Liver (tissue), 9 donors: ENCODE measurements around the gene SLC2A10. TPM values are rescaled to one million over a fixed set of nuclear protein-coding genes. Genes with fewer than 3 reads are reported as not detected.
A peak's percentile ranks its signal among the peaks of the same experiment; 100 is the strongest.

ENCODE experiments used
- DNase-seq: peaks from one replicate; pipeline ENCODE4 v3.0.0-alpha.2; 2017; ENCODE audit warnings: low spot score
- H3K27ac ChIP-seq, 2 donors: one replicate each; pipeline ENCODE4 v1.7.0; 2013; ENCODE audit warnings: inconsistent platforms in 2 of 2, low read length in 2 of 2, control low read depth in 1 of 2, low read depth in 1 of 2, mild to moderate bottlenecking in 1 of 2
- H3K27me3 ChIP-seq, 4 donors: one replicate each; pipeline versions ENCODE4 v1.6.1 to v1.7.0; 2013; ENCODE audit warnings: low read length in 3 of 4, inconsistent platforms in 1 of 4, mild to moderate bottlenecking in 1 of 4, moderate library complexity in 1 of 4; ENCODE audit not compliant: control insufficient read depth in 4 of 4, insufficient read depth in 4 of 4
- H3K36me3 ChIP-seq, 4 donors: one replicate each; pipeline versions ENCODE4 v1.6.1 to v1.7.0; 2013; ENCODE audit warnings: low read length in 3 of 4, mild to moderate bottlenecking in 3 of 4, low read depth in 1 of 4, moderate library complexity in 1 of 4; ENCODE audit not compliant: control insufficient read depth in 4 of 4, insufficient read depth in 3 of 4
- H3K4me1 ChIP-seq, 4 donors: one replicate each; pipeline versions ENCODE4 v1.6.1 to v1.7.0; 2013; ENCODE audit warnings: low read length in 3 of 4, mild to moderate bottlenecking in 3 of 4, moderate library complexity in 1 of 4; ENCODE audit not compliant: control insufficient read depth in 4 of 4, insufficient read depth in 4 of 4
- H3K4me3 ChIP-seq, 3 donors: one replicate each; pipeline versions ENCODE4 v1.6.1 to v1.7.0; 2013; ENCODE audit warnings: low read length in 3 of 3, control low read depth in 1 of 3, low read depth in 1 of 3, mild to moderate bottlenecking in 1 of 3
- H3K9ac ChIP-seq, 2 donors: one replicate each; pipeline ENCODE4 v1.7.0; 2013; ENCODE audit warnings: low read length in 2 of 2, mild to moderate bottlenecking in 2 of 2, moderate library complexity in 2 of 2, control low read depth in 1 of 2, low read depth in 1 of 2
- H3K9me3 ChIP-seq, 4 donors: one replicate each; pipeline versions ENCODE4 v1.6.1 to v1.7.0; 2013; ENCODE audit warnings: low read length in 3 of 4; ENCODE audit not compliant: control insufficient read depth in 4 of 4
- ATF3 ChIP-seq: IDR thresholded peaks from 2 replicates; pipeline ENCODE4 v1.6.1; 2016; ENCODE audit warnings: antibody characterized with exemption
- CTCF ChIP-seq: fragments of 150-350 bp; IDR thresholded peaks from 2 replicates; pipeline ENCODE4 v1.5.1; 2017; ENCODE audit warnings: improper control_type of control experiment, low read depth, low read length; ENCODE audit not compliant: missing input control
- EGR1 ChIP-seq, 2 donors: IDR thresholded peaks; 2 replicates each; pipeline ENCODE4 v1.6.1; 2016 to 2018; ENCODE audit warnings: antibody characterized with exemption in 2 of 2, low read depth in 2 of 2
- FOXA1 ChIP-seq: IDR thresholded peaks from 2 replicates; pipeline ENCODE4 v1.6.1; 2016; ENCODE audit warnings: antibody characterized with exemption
- FOXA2 ChIP-seq: IDR thresholded peaks from 2 replicates; pipeline ENCODE4 v1.6.1; 2016; ENCODE audit warnings: antibody characterized with exemption
- GABPA ChIP-seq, 2 donors: IDR thresholded peaks in 1 of 2; conservative IDR thresholded peaks in 1 of 2; 2 replicates each; pipeline ENCODE4 v1.6.1; 2016; ENCODE audit warnings: antibody characterized with exemption in 2 of 2, mild to moderate bottlenecking in 1 of 2, moderate library complexity in 1 of 2
- HNF4A ChIP-seq, 2 donors: conservative IDR thresholded peaks; 2 replicates each; pipeline ENCODE4 v1.6.1; 2016; ENCODE audit warnings: antibody characterized with exemption in 2 of 2, mild to moderate bottlenecking in 2 of 2
- HNF4G ChIP-seq: IDR thresholded peaks from 2 replicates; pipeline ENCODE4 v1.6.1; 2016; ENCODE audit warnings: antibody characterized with exemption
- JUND ChIP-seq, 2 donors: IDR thresholded peaks; 2 replicates each; pipeline ENCODE4 v1.6.1; 2016; ENCODE audit warnings: antibody characterized with exemption in 2 of 2
- MAX ChIP-seq: IDR thresholded peaks from 2 replicates; pipeline ENCODE4 v1.6.1; 2016; ENCODE audit warnings: antibody characterized with exemption
- NR2F2 ChIP-seq: IDR thresholded peaks from 2 replicates; pipeline ENCODE4 v1.6.1; 2016; ENCODE audit warnings: antibody characterized with exemption
- RAD21 ChIP-seq, 2 donors: IDR thresholded peaks; 2 replicates each; pipeline ENCODE4 v1.6.1; 2016; ENCODE audit warnings: antibody characterized with exemption in 2 of 2, mild to moderate bottlenecking in 2 of 2
- REST ChIP-seq: IDR thresholded peaks from 2 replicates; pipeline ENCODE4 v1.6.1; 2016; ENCODE audit warnings: antibody characterized with exemption, mild to moderate bottlenecking
- RXRA ChIP-seq, 2 donors: IDR thresholded peaks; 2 replicates each; pipeline ENCODE4 v1.6.1; 2017 to 2018; ENCODE audit warnings: antibody characterized with exemption in 2 of 2, mild to moderate bottlenecking in 1 of 2
- SP1 ChIP-seq: IDR thresholded peaks from 2 replicates; pipeline ENCODE4 v1.6.1; 2018; ENCODE audit warnings: antibody characterized with exemption, mild to moderate bottlenecking
- TAF1 ChIP-seq: conservative IDR thresholded peaks from 2 replicates; pipeline ENCODE4 v1.6.1; 2016; ENCODE audit warnings: antibody characterized with exemption, mild to moderate bottlenecking
- YY1 ChIP-seq: IDR thresholded peaks from 2 replicates; pipeline ENCODE4 v1.6.1; 2016; ENCODE audit warnings: antibody characterized with exemption, mild to moderate bottlenecking
- WGBS: extraction: QIAGEN DNeasy Blood & Tissue Kit; methylation state at CpG from one replicate; pipeline ENCODE4 v1.1.7; 2013; 5-methylcytosine and 5-hydroxymethylcytosine counted together
- polyA plus RNA-seq, 2 donors: library from polyadenylated mRNA; stranded (reverse) in 1 of 2; unstranded in 1 of 2; fragments of 200-250 nt in 1 of 2; fragments of >200 nt in 1 of 2; fragmentation: Nextera tagmentation in 1 of 2; extraction: Ambion mirVana in 1 of 2; gene quantifications; one replicate each; pipeline versions ENCODE4 v1.2.1 to v1.2.3, GENCODE V29; 2013 to 2015
- total RNA-seq, 2 donors: library from RNA; depleted of rRNA; stranded (reverse); fragments of >200 nt; gene quantifications; one replicate each; pipeline ENCODE4 v1.2.3, GENCODE V29; 2014
- TF ChIP-seq, protein P1 (sequence below): IDR thresholded peaks from 2 replicates; pipeline ENCODE4 v1.6.1; 2016; ENCODE audit warnings: antibody characterized with exemption
- donor health status: healthy.
- donor health status: healthy.
- donor health status: healthy.
- donor health status: healthy.
- donor health status: healthy.

SLC2A10 gene
- total and polyA plus RNA-seq, 4 donors = 8.0 to 79.7 (median 26.7) TPM

DNA sequence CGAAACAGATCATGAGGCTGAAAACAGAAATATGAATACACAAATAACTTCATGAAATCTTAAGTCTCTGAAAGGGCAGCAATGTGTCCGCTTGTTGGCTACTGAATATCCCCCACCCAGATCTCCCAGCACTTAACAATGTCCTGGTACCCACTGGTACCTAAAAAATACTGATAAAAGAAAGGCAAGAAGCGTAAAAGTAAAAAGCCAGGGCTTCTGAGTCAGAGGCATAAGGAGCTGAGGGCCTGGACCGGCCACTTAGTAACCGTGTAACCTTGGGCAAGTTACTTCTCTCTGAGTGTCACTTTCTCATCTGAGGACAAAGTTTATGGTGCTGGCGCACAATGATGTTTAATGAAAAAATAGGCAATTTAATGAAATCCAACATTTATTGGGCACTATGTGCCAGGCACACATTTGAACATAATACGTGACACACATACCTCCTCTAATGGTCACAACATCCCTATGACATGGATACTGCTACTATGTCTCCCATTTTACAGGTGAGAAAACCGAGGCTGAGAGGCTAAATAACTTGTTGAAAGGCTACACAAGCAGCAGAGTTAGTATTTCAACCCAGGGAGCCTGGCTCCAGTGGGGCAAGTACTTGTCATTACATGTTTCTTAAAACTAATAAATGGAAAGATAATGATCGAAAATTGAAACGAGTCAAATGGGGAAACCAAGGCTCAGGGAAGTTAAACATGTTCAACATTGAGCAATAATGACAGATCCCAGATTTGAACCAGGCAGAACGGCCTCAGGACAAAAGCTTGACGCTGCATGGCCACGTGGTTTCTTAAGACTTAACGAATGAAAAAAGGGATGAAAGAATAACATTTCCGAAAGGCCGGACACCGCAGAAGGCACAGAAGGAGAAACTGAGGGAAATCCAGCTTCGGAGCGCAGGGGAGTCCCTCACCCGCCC lies 21.0 kb upstream of the SLC2A10 start:
- DNase-seq = no peak
- peak overlapping the region; percentile 96 for H3K27ac ChIP-seq
- H3K27me3 ChIP-seq = no peaks in the 10 kb centered on the region
- H3K9me3 ChIP-seq = no peaks in the 10 kb centered on the region
- H3K4me1 ChIP-seq = peaks cover under 1 to 27% (median 12%) of the 10 kb centered on the region in 4 donors
- H3K36me3 ChIP-seq = peaks cover 0 to 7% (median 4%) of the 10 kb centered on the region in 4 donors
- no peak for TF ChIP-seq RAD21 (IDR thresholded peaks at IDR 0.05)
- no peak for TF ChIP-seq GABPA (IDR thresholded peaks at IDR 0.05 in 1 of 2, conservative IDR thresholded peaks at IDR 0.05 in 1 of 2)
- TF ChIP-seq NR2F2 = no peak
- TF ChIP-seq HNF4A (conservative IDR thresholded peaks at IDR 0.05) = no peak
- TF ChIP-seq ATF3 = no peak
- no peak for TF ChIP-seq TAF1
- TF ChIP-seq YY1 = no peak
- TF ChIP-seq HNF4G = no peak
- TF ChIP-seq FOXA1 = no peak
- no peak for TF ChIP-seq EGR1 (IDR thresholded peaks at IDR 0.05; ENCODE audit: low read depth in 2 of 2)
- TF ChIP-seq FOXA2 = no peak
- H3K9ac ChIP-seq = peak overlapping the region; percentile 89 to 92
- 19% methylated on average over 20 of the region's 20 CpGs for WGBS
- peak overlapping the region; percentile 68 to 93 (median 89) for H3K4me3 ChIP-seq

DNA sequence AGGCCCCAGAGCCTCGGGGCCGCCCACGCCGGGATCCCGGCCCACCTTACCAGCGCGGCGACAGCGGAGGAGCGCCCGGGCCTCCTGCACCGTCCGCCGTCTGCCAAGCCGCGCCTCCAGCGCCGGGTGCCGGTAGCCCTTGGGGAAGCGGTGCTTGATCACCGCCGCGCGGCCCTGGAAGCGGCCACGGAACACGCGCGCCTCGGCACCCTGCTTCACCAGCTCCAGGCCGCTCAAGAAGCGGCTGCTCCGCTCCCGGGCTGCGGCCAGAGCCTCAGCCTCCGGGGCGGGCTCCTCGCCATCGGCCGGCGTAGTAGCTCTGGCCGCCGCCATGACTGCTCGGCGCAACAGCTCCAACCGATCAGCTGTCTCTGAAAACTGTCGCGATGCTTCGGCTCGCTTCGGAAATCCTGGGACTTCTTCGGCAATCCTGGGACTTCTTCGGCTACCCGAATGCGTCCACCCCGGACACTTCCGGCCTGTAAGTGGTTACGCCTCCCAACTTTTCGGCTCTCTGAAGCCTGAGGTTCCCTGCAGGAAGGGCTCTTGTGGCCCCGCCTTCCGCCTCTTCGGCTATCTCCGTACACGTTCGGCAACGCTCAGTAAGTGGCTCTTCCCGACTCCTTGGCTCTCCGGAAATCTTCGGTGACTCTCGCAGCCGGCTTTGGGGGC lies 20.2 kb upstream of the SLC2A10 start, which contains the start of gene TP53RK:
Gene TP53RK (minus strand): TSS at position 363 of the 672 bp plus-strand sequence. CDS start 30 bp downstream, at position 333.
- TF ChIP-seq GABPA (IDR thresholded peaks at IDR 0.05 in 1 of 2, conservative IDR thresholded peaks at IDR 0.05 in 1 of 2) (peak; percentile 61 to 83), MAX (peak; percentile 26), HNF4A (conservative IDR thresholded peaks at IDR 0.05) (peak; percentile 26 to 36), RAD21 (IDR thresholded peaks at IDR 0.05) (peak in 1 of 2 donors; percentile 16), YY1 (peak; percentile 91), REST (peak; percentile 83), FOXA2 (no peak), RXRA (IDR thresholded peaks at IDR 0.05) (peak in 1 of 2 donors; percentile 37), TAF1 (no peak), FOXA1 (no peak), ATF3 (no peak), HNF4G (peak; percentile 71), CTCF (peak; percentile 29), SP1 (peak; percentile 27), JUND (IDR thresholded peaks at IDR 0.05) (peak in 1 of 2 donors; percentile 54), NR2F2 (peak; percentile 17), EGR1 (IDR thresholded peaks at IDR 0.05; ENCODE audit: low read depth in 2 of 2) (no peak)
- TF ChIP-seq, protein P1, sequence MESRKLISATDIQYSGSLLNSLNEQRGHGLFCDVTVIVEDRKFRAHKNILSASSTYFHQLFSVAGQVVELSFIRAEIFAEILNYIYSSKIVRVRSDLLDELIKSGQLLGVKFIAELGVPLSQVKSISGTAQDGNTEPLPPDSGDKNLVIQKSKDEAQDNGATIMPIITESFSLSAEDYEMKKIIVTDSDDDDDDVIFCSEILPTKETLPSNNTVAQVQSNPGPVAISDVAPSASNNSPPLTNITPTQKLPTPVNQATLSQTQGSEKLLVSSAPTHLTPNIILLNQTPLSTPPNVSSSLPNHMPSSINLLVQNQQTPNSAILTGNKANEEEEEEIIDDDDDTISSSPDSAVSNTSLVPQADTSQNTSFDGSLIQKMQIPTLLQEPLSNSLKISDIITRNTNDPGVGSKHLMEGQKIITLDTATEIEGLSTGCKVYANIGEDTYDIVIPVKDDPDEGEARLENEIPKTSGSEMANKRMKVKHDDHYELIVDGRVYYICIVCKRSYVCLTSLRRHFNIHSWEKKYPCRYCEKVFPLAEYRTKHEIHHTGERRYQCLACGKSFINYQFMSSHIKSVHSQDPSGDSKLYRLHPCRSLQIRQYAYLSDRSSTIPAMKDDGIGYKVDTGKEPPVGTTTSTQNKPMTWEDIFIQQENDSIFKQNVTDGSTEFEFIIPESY = peak; percentile 94

More for the DNA sequence above, 20.2 kb upstream of the SLC2A10 start, which contains the start of gene TP53RK:
- Histone ChIP-seq H3K9ac (peak within 1 kb of the TSS; percentile 89 to 92), H3K36me3 (peaks cover 0 to 7% (median 4%) of the 10 kb centered on the region in 4 donors), H3K4me3 (peak within 1 kb of the TSS; percentile 68 to 93 (median 89)), H3K9me3 (no peaks in the 10 kb centered on the region), H3K4me1 (peaks cover 0 to 20% (median 10%) of the 10 kb centered on the region in 4 donors), H3K27me3 (no peaks in the 10 kb centered on the region), H3K27ac (peak within 1 kb of the TSS; percentile 96)
- peak; percentile 94 for DNase-seq
- under 1% methylated on average over 71 of the region's 71 CpGs for WGBS
